GM11168 (cell line): ENCODE measurements around the gene PLCXD3.
"Not testable (repeated sequence)": the region's sequence is repeated elsewhere in the genome, so short reads cannot be mapped to it uniquely, and the experiment has no call there.

ENCODE experiments used
- in situ Hi-C: fragments of 300-500 bp; cut with MboI; formaldehyde crosslinking; loops from one replicate; pipeline ENCODE4 v1.12.0; 2022; ENCODE audit warnings: low sequenced_read_pairs; ENCODE audit not compliant: unreplicated experiment

The PLCXD3 gene

GRCh38 chr5:41503310-41503709 is 7.1 kb downstream of the PLCXD3 start:
- in situ Hi-C loops: no loop called here

GRCh38 chr5:41493490-41494126 is 16.8 kb downstream of the PLCXD3 start:
- in situ Hi-C loops: not testable (repeated sequence)

- in situ Hi-C loops: no loop called here
These were observed 24.9 kb downstream of the PLCXD3 start for GRCh38 chr5:41485533-41485932.

- in situ Hi-C loops: no loop called here
These were observed 27.7 kb downstream of the PLCXD3 start for GRCh38 chr5:41482715-41483114.

- in situ Hi-C loops: no loop called here
These were observed 28.2 kb downstream of the PLCXD3 start for GRCh38 chr5:41482173-41482572.

- in situ Hi-C loops: not testable (repeated sequence)
These were observed 38.7 kb downstream of the PLCXD3 start for GRCh38 chr5:41471571-41472208.

- in situ Hi-C loops: no loop called here
These were observed 44.8 kb downstream of the PLCXD3 start for GRCh38 chr5:41465493-41466171.

GRCh38 chr5:41459557-41459956 is 50.8 kb downstream of the PLCXD3 start:
- in situ Hi-C loops: no loop called here

GRCh38 chr5:41457094-41457493 is 53.3 kb downstream of the PLCXD3 start:
- in situ Hi-C loops: no loop called here

GRCh38 chr5:41452506-41452905 is 57.9 kb downstream of the PLCXD3 start:
- in situ Hi-C loops: no loop called here

- in situ Hi-C loops: no loop called here
These were observed 62.5 kb downstream of the PLCXD3 start for GRCh38 chr5:41447650-41448510.

GRCh38 chr5:41445937-41446563 is 64.4 kb downstream of the PLCXD3 start:
- in situ Hi-C loops: no loop called here

- in situ Hi-C loops: no loop called here
These were observed 75.1 kb downstream of the PLCXD3 start for GRCh38 chr5:41435276-41435675.

GRCh38 chr5:41433552-41434181 is 76.7 kb downstream of the PLCXD3 start:
- in situ Hi-C loops: no loop called here

- in situ Hi-C loops: no loop called here
These were observed 77.7 kb downstream of the PLCXD3 start for GRCh38 chr5:41432481-41433253.

GRCh38 chr5:41427505-41427904 is 82.9 kb downstream of the PLCXD3 start:
- in situ Hi-C loops: no loop called here

- in situ Hi-C loops: no loop called here
These were observed 84.7 kb downstream of the PLCXD3 start for GRCh38 chr5:41425736-41426135.

- in situ Hi-C loops: no loop called here
These were observed 89.8 kb downstream of the PLCXD3 start for GRCh38 chr5:41420492-41421067.
